ENCODE data around the gene EGFLAM. TPM values are rescaled to one million over a fixed set of nuclear protein-coding genes. Genes with fewer than 3 reads are reported as not detected.

EGFLAM gene
- total RNA-seq, 2 experiments from 2014 or later: not detected

GRCh38 chr5:38468978-38469706 lies 210.8 kb downstream of the EGFLAM start:
- TF ChIP-seq CTCF (IDR thresholded peaks at IDR 0.05): no peak
- Mint-ChIP-seq H3K4me1 (ENCODE audit: low read depth) (no peaks in the 10 kb centered on the region), H3K27ac (no peak overlapping the region), H3K4me3 (no peak overlapping the region), H3K36me3 (ENCODE audit: low read depth) (no peaks in the 10 kb centered on the region), H3K27me3 (peaks cover 37% of the 10 kb centered on the region), H3K9me3 (no peaks in the 10 kb centered on the region)
- POLR2A ChIA-PET: no interaction called here
- intact Hi-C loops (cut with micrococcal nuclease): no loop called here
- no peak for DNase-seq
- no peak for ATAC-seq
- CTCF ChIA-PET: interaction anchor here (1.8 kb wide), 1 partner anchor 28 kb away, joined by 8 read pairs; no protein-coding TSS in a partner anchor

- Mint-ChIP-seq H3K4me3 (no peak overlapping the region), H3K27me3 (peaks cover 40% of the 10 kb centered on the region), H3K9me3 (no peaks in the 10 kb centered on the region), H3K4me1 (ENCODE audit: low read depth) (no peaks in the 10 kb centered on the region), H3K36me3 (ENCODE audit: low read depth) (no peaks in the 10 kb centered on the region), H3K27ac (no peak overlapping the region)
- POLR2A ChIA-PET: no interaction called here
- ATAC-seq (no peak), DNase-seq (no peak)
- no peak for TF ChIP-seq CTCF (IDR thresholded peaks at IDR 0.05)
- CTCF ChIA-PET: interaction anchor here (1.8 kb wide), 1 partner anchor 28 kb away, joined by 8 read pairs; no protein-coding TSS in a partner anchor
- intact Hi-C loops (cut with micrococcal nuclease): no loop called here
Observed at GRCh38 chr5:38469707-38470267, 211.4 kb downstream of the EGFLAM start.

GRCh38 chr5:38471709-38472108 lies 213.3 kb downstream of the EGFLAM start:
- Mint-ChIP-seq H3K27me3 (peaks cover 45% of the 10 kb centered on the region), H3K4me3 (no peak overlapping the region), H3K9me3 (no peaks in the 10 kb centered on the region), H3K27ac (no peak overlapping the region), H3K36me3 (ENCODE audit: low read depth) (no peaks in the 10 kb centered on the region), H3K4me1 (ENCODE audit: low read depth) (no peaks in the 10 kb centered on the region)
- no peak for TF ChIP-seq CTCF (IDR thresholded peaks at IDR 0.05)
- ChIA-PET CTCF (no interaction called here), POLR2A (no interaction called here)
- intact Hi-C loops (cut with micrococcal nuclease): no loop called here
- ATAC-seq (no peak), DNase-seq (no peak)

GRCh38 chr5:38472541-38472940 lies 214.2 kb downstream of the EGFLAM start:
- intact Hi-C loops (cut with micrococcal nuclease): no loop called here
- DNase-seq: no peak
- Mint-ChIP-seq H3K36me3 (ENCODE audit: low read depth) (no peaks in the 10 kb centered on the region), H3K4me3 (no peak overlapping the region), H3K27me3 (peaks cover 51% of the 10 kb centered on the region), H3K27ac (no peak overlapping the region), H3K4me1 (ENCODE audit: low read depth) (no peaks in the 10 kb centered on the region), H3K9me3 (no peaks in the 10 kb centered on the region)
- ChIA-PET CTCF (interaction anchor here (2.5 kb wide), 1 partner anchor 31 kb away, joined by 12 read pairs; no protein-coding TSS in a partner anchor), POLR2A (no interaction called here)
- TF ChIP-seq CTCF (IDR thresholded peaks at IDR 0.05): no peak
- no peak for ATAC-seq

GRCh38 chr5:38473008-38473407 lies 214.6 kb downstream of the EGFLAM start:
- Mint-ChIP-seq H3K27ac (no peak overlapping the region), H3K27me3 (peaks cover 50% of the 10 kb centered on the region), H3K4me3 (no peak overlapping the region), H3K9me3 (no peaks in the 10 kb centered on the region), H3K4me1 (ENCODE audit: low read depth) (no peaks in the 10 kb centered on the region), H3K36me3 (ENCODE audit: low read depth) (no peaks in the 10 kb centered on the region)
- DNase-seq (no peak), ATAC-seq (no peak)
- intact Hi-C loops (cut with micrococcal nuclease): no loop called here
- CTCF ChIA-PET: interaction anchor here (2.5 kb wide), 1 partner anchor 31 kb away, joined by 12 read pairs; no protein-coding TSS in a partner anchor
- TF ChIP-seq CTCF (IDR thresholded peaks at IDR 0.05): no peak
- POLR2A ChIA-PET: no interaction called here

Measured in activated CD8-positive, alpha-beta T cell treated with anti-CD3 and anti-CD28 coated beads for 36 hours (primary cell).